ENCODE data around the gene TRPT1. TPM values are rescaled to one million over a fixed set of nuclear protein-coding genes. Genes with fewer than 3 reads are reported as not detected.
A peak's percentile ranks its signal among the peaks of the same experiment; 100 is the strongest.

TRPT1 gene
- total and polyA plus RNA-seq, 9 of the 15 experiments (the other 6 are each of a cell fraction or from before 2014, with no cell fraction given), result 4.6 to 41.7 (median 23.1) TPM

DNA sequence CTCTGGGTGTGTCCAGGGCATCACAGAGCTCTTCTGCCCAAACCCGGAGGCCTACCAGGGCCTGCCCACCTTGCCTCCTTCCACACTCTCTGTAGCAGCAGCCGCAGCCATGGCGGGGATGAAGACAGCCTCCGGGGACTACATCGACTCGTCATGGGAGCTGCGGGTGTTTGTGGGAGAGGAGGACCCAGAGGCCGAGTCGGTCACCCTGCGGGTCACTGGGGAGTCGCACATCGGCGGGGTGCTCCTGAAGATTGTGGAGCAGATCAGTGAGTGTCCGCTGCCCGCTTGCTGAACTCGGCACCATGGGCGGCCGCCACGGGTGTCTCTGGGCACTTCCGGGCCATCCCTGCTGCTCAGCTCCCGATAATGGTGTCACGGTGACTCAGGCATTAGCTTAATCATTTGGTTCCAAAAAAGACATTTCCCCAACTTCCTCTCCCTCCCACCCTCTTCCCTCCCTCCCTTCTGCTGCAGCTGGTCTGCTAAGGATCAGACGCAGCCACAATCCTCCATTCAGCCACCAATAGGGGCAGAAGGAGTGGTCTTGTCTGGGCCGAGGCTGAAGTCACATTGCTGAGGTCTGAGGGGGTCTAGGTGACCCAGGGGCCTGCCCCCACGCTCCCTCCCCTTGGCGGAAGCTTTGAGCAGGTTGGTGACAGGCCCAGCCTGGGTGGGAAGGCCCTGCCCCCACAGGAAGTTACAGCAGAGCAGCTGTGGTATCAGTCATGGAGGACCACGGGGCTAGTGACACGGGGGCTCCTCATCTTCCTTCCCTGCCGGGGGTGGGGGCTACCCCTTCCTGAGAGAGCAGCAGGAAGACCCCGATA, 18.5 kb downstream of the TRPT1 start (continued):
- TF ChIP-seq, protein P1, sequence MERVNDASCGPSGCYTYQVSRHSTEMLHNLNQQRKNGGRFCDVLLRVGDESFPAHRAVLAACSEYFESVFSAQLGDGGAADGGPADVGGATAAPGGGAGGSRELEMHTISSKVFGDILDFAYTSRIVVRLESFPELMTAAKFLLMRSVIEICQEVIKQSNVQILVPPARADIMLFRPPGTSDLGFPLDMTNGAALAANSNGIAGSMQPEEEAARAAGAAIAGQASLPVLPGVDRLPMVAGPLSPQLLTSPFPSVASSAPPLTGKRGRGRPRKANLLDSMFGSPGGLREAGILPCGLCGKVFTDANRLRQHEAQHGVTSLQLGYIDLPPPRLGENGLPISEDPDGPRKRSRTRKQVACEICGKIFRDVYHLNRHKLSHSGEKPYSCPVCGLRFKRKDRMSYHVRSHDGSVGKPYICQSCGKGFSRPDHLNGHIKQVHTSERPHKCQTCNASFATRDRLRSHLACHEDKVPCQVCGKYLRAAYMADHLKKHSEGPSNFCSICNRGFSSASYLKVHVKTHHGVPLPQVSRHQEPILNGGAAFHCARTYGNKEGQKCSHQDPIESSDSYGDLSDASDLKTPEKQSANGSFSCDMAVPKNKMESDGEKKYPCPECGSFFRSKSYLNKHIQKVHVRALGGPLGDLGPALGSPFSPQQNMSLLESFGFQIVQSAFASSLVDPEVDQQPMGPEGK (CRISPR knock-in tag; IDR thresholded peaks at IDR 0.05; ENCODE audit: borderline replicate concordance), result no peak
- TF ChIP-seq NEUROD1 (IDR thresholded peaks at IDR 0.05; ENCODE audit: borderline replicate concordance, low read depth, low read length, partially characterized antibody), result peak; percentile 35
- TF ChIP-seq RB1 (IDR thresholded peaks at IDR 0.05; ENCODE audit: low read depth), result peak; percentile 61
- no peak for TF ChIP-seq SRSF7 (optimal IDR thresholded peaks at IDR 0.05; ENCODE audit: low read depth, low read length)
- TF ChIP-seq GABPA (tag; conservative IDR thresholded peaks at IDR 0.05; ENCODE audit: low read depth), result peak; percentile 89
- TF ChIP-seq TCF7 (IDR thresholded peaks at IDR 0.05; ENCODE audit: borderline replicate concordance), result peak; percentile 34; the same call in 1 of the 2 replicates
- no peak for TF ChIP-seq ZNF436 (CRISPR knock-in tag; IDR thresholded peaks at IDR 0.05)
- TF ChIP-seq ZNF174 (CRISPR knock-in tag; IDR thresholded peaks at IDR 0.05), result no peak
- TF ChIP-seq ZMIZ1 (IDR thresholded peaks at IDR 0.05; ENCODE audit: low read depth in 2 of 2, low read length in 2 of 2), result 0 out of 4 replicates have a peak, but pooled peaks of 1 of the 2 experiments have one; percentile 44
- TF ChIP-seq NFYB (IDR thresholded peaks at IDR 0.05; ENCODE audit: extremely low read depth, insufficient read length), result no peak
- no peak for TF ChIP-seq HLTF (IDR thresholded peaks at IDR 0.05)
- TF ChIP-seq HDAC1 (IDR thresholded peaks at IDR 0.05), result peak in 1 of 2 experiments; percentile 76; a peak in 1 of 4 replicates
- TF ChIP-seq ILF3 (IDR thresholded peaks at IDR 0.05; ENCODE audit: borderline replicate concordance), result no peak
- 0 out of 4 replicates have a peak, but pooled peaks of 1 of the 2 experiments have one; percentile 0 for TF ChIP-seq KDM1A (IDR thresholded peaks at IDR 0.05)
- TF ChIP-seq, protein P2, sequence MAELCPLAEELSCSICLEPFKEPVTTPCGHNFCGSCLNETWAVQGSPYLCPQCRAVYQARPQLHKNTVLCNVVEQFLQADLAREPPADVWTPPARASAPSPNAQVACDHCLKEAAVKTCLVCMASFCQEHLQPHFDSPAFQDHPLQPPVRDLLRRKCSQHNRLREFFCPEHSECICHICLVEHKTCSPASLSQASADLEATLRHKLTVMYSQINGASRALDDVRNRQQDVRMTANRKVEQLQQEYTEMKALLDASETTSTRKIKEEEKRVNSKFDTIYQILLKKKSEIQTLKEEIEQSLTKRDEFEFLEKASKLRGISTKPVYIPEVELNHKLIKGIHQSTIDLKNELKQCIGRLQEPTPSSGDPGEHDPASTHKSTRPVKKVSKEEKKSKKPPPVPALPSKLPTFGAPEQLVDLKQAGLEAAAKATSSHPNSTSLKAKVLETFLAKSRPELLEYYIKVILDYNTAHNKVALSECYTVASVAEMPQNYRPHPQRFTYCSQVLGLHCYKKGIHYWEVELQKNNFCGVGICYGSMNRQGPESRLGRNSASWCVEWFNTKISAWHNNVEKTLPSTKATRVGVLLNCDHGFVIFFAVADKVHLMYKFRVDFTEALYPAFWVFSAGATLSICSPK (IDR thresholded peaks at IDR 0.05; ENCODE audit: borderline replicate concordance), result no peak
- TF ChIP-seq NUFIP1 (IDR thresholded peaks at IDR 0.05; ENCODE audit: partially characterized antibody), result no peak
- TF ChIP-seq TRIM28 (IDR thresholded peaks at IDR 0.05), result no peak
- TF ChIP-seq CHD4 (IDR thresholded peaks at IDR 0.05; ENCODE audit: insufficient read depth, insufficient replicate concordance, low read depth, low read length, poor library complexity, severe bottlenecking), result no peak
- no peak for TF ChIP-seq ZFPM2 (CRISPR knock-in tag; IDR thresholded peaks at IDR 0.05)
- TF ChIP-seq PCBP2 (IDR thresholded peaks at IDR 0.05; ENCODE audit: low read depth, low read length, poor library complexity, severe bottlenecking), result no peak
